Mesodermal cell (in vitro differentiated cells): ENCODE results near the gene MPDU1.

Source experiments
- H3K27ac ChIP-seq: 2 replicates; pipeline ENCODE4 v1.7.0; 2013; ENCODE audit warnings: mild to moderate bottlenecking, low read depth, low read length, moderate library complexity; ENCODE audit not compliant: severe bottlenecking
- H3K36me3 ChIP-seq: 2 replicates; pipeline ENCODE4 v1.7.1; 2013; ENCODE audit warnings: mild to moderate bottlenecking, low read length, moderate library complexity; ENCODE audit not compliant: control insufficient read depth, insufficient read depth
- H3K4me1 ChIP-seq: one replicate; pipeline ENCODE4 v1.7.1; 2013; ENCODE audit warnings: mild to moderate bottlenecking, low read length; ENCODE audit not compliant: insufficient read depth, control insufficient read depth, poor library complexity, severe bottlenecking
- H3K4me3 ChIP-seq: 2 replicates; pipeline ENCODE4 v1.7.0; 2013; ENCODE audit warnings: low read length, control low read depth, mild to moderate bottlenecking; ENCODE audit not compliant: insufficient read depth, poor library complexity, severe bottlenecking; ENCODE audit errors: extremely low read depth
- H3K9me3 ChIP-seq: 2 replicates; pipeline ENCODE4 v1.7.1; 2013; ENCODE audit warnings: mild to moderate bottlenecking, low read length, moderate library complexity; ENCODE audit not compliant: control insufficient read depth
- WGBS, 2 experiments: methylation state at CpG; one replicate each; pipeline ENCODE4 v1.1.5; 2013; ENCODE audit warnings: missing lambda C conversion rate in 2 of 2; ENCODE audit not compliant: insufficient coverage in 2 of 2; 5-methylcytosine and 5-hydroxymethylcytosine counted together

The MPDU1 gene

GRCh38 chr17:7634384-7634783 lies 50.7 kb downstream of the MPDU1 start:
- 54 to 76% methylated on average over 2 to 3 of the region's 5 CpGs for WGBS, 2 experiments
- Histone ChIP-seq H3K9me3 (no peaks in the 10 kb centered on the region), H3K36me3 (no peaks in the 10 kb centered on the region), H3K4me1 (peaks cover 4% of the 10 kb centered on the region), H3K4me3 (no peak overlapping the region), H3K27ac (no peak overlapping the region)

- Histone ChIP-seq H3K4me1 (peaks cover 4% of the 10 kb centered on the region), H3K27ac (no peak overlapping the region), H3K4me3 (no peak overlapping the region), H3K36me3 (no peaks in the 10 kb centered on the region), H3K9me3 (no peaks in the 10 kb centered on the region)
- WGBS, 2 experiments, result 72 to 75% methylated on average over 5 of the region's 5 CpGs
Observed at GRCh38 chr17:7636163-7636562, 52.5 kb downstream of the MPDU1 start.
